Measurements from ENCODE around the gene SLC4A1. TPM values are rescaled to one million over a fixed set of nuclear protein-coding genes. Genes with fewer than 3 reads are reported as not detected.

Gene SLC4A1
- total and polyA plus RNA-seq, 4 donors, result 0.14 to 1,478 TPM; not detected in 2

DNA sequence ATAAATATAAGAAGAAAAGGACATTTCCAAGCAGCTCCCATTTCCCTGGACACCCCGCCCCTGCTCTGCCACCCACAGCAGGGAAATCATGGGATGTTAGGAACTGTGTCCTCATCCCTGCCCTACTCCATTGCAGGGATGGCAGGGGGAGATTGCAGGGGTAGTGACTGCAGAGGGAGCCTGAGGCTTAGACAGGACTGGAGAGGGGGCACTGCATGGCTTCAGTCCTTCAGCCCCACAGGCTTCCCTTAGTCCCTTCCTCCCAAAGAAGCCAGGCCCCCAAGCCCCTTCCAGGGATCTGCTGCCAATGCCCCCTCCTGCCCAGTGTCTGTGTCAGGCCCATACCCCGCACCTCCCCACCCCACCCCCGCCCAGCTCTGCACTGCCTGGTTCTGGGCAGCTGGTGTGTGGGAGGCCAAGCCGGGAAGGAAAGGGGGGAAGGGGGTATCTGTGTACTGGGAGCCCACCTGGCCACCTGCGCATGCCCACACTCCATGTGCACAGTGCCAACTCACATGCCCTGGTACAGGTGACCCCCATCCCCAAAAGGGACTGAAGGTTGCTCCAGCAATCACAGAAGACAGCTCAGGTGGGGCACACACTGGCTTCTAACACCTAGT is 43.7 kb upstream of the SLC4A1 start:
- H3K36me3 ChIP-seq (ENCODE audit: control insufficient read depth in 4 of 4, insufficient read depth in 3 of 4, low read depth in 1 of 4, low read length in 3 of 4), result no peaks in the 10 kb centered on the region
- no peak overlapping the region for H3K9ac ChIP-seq (ENCODE audit: low read depth in 1 of 2, low read length in 2 of 2)
- H3K27ac ChIP-seq (ENCODE audit: low read depth in 1 of 2, low read length in 2 of 2), result no peak overlapping the region
- WGBS, result 72% methylated on average over 5 of the region's 5 CpGs
- peaks cover 5 to 15% (median 12%) of the 10 kb centered on the region in 4 donors for H3K4me1 ChIP-seq (ENCODE audit: control insufficient read depth in 4 of 4, insufficient read depth in 4 of 4, low read length in 3 of 4)
- no peak for TF ChIP-seq HNF4A (conservative IDR thresholded peaks at IDR 0.05)
- no peak for TF ChIP-seq TAF1 (conservative IDR thresholded peaks at IDR 0.05)
- no peak for TF ChIP-seq FOXA1 (IDR thresholded peaks at IDR 0.05)
- TF ChIP-seq FOXA2 (IDR thresholded peaks at IDR 0.05), result no peak
- no peak for TF ChIP-seq GABPA (IDR thresholded peaks at IDR 0.05 in 1 of 2, conservative IDR thresholded peaks at IDR 0.05 in 1 of 2)
- TF ChIP-seq, protein P1, sequence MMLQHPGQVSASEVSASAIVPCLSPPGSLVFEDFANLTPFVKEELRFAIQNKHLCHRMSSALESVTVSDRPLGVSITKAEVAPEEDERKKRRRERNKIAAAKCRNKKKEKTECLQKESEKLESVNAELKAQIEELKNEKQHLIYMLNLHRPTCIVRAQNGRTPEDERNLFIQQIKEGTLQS (IDR thresholded peaks at IDR 0.05), result no peak
- no peaks in the 10 kb centered on the region for H3K9me3 ChIP-seq (ENCODE audit: control insufficient read depth in 4 of 4, low read length in 3 of 4)
- no peak for DNase-seq (ENCODE audit: low spot score)
- H3K4me3 ChIP-seq (ENCODE audit: low read depth in 1 of 3, low read length in 3 of 3), result no peak overlapping the region
- peaks cover 0 to 9% (median 5%) of the 10 kb centered on the region in 4 donors for H3K27me3 ChIP-seq (ENCODE audit: control insufficient read depth in 4 of 4, insufficient read depth in 4 of 4, low read length in 3 of 4)

DNA sequence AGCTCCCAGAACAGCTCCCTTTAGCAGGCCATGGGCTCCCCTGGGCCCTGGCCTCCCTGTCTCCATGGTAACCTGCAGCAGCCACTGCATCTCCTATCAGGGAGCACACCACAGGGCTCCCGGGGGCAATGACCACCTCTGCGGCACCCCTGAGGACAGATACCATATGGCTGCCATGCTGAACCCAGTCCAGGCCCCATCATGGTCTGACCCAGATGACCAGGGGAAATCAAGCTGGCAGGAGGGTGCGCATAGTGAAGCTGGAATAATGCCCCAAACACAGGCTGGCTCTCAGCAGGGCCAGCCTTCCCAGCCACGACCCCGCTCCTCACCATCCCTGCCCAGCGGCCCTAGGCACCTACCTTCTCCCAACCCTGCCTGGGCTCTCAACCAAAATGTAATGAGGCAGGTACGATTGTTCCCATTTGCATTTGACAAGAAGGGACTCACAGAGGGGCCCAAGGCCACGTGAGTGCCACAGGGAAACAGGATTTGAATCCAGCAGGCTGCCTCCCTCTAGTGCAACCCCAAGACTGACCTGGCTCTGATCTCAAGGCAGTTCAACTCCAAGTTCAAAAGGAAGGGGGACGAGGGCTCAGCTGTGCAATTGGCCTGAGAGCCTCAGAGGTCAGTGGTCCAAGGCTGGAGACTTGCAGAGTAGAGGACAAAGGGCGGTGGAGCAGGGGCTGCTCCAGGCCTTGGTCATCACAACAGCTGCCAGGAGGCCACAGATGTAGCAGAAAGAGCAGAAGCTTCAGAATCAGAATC is 42.9 kb upstream of the SLC4A1 start:
- no peak for DNase-seq (ENCODE audit: low spot score)
- Histone ChIP-seq H3K36me3 (ENCODE audit: control insufficient read depth in 4 of 4, insufficient read depth in 3 of 4, low read depth in 1 of 4, low read length in 3 of 4) (no peaks in the 10 kb centered on the region), H3K9ac (ENCODE audit: low read depth in 1 of 2, low read length in 2 of 2) (no peak overlapping the region), H3K4me1 (ENCODE audit: control insufficient read depth in 4 of 4, insufficient read depth in 4 of 4, low read length in 3 of 4) (peaks cover 5 to 15% (median 12%) of the 10 kb centered on the region in 4 donors), H3K4me3 (ENCODE audit: low read depth in 1 of 3, low read length in 3 of 3) (no peak overlapping the region), H3K9me3 (ENCODE audit: control insufficient read depth in 4 of 4, low read length in 3 of 4) (no peaks in the 10 kb centered on the region), H3K27me3 (ENCODE audit: control insufficient read depth in 4 of 4, insufficient read depth in 4 of 4, low read length in 3 of 4) (peaks cover 0 to 9% (median 5%) of the 10 kb centered on the region in 4 donors), H3K27ac (ENCODE audit: low read depth in 1 of 2, low read length in 2 of 2) (no peak overlapping the region)
- WGBS, result 84% methylated on average over 10 of the region's 10 CpGs
- TF ChIP-seq, protein P2, sequence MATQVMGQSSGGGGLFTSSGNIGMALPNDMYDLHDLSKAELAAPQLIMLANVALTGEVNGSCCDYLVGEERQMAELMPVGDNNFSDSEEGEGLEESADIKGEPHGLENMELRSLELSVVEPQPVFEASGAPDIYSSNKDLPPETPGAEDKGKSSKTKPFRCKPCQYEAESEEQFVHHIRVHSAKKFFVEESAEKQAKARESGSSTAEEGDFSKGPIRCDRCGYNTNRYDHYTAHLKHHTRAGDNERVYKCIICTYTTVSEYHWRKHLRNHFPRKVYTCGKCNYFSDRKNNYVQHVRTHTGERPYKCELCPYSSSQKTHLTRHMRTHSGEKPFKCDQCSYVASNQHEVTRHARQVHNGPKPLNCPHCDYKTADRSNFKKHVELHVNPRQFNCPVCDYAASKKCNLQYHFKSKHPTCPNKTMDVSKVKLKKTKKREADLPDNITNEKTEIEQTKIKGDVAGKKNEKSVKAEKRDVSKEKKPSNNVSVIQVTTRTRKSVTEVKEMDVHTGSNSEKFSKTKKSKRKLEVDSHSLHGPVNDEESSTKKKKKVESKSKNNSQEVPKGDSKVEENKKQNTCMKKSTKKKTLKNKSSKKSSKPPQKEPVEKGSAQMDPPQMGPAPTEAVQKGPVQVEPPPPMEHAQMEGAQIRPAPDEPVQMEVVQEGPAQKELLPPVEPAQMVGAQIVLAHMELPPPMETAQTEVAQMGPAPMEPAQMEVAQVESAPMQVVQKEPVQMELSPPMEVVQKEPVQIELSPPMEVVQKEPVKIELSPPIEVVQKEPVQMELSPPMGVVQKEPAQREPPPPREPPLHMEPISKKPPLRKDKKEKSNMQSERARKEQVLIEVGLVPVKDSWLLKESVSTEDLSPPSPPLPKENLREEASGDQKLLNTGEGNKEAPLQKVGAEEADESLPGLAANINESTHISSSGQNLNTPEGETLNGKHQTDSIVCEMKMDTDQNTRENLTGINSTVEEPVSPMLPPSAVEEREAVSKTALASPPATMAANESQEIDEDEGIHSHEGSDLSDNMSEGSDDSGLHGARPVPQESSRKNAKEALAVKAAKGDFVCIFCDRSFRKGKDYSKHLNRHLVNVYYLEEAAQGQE (IDR thresholded peaks at IDR 0.05), result no peak
- TF ChIP-seq EGR1 (IDR thresholded peaks at IDR 0.05; ENCODE audit: low read depth in 2 of 2) (no peak), TAF1 (conservative IDR thresholded peaks at IDR 0.05) (no peak)

DNA sequence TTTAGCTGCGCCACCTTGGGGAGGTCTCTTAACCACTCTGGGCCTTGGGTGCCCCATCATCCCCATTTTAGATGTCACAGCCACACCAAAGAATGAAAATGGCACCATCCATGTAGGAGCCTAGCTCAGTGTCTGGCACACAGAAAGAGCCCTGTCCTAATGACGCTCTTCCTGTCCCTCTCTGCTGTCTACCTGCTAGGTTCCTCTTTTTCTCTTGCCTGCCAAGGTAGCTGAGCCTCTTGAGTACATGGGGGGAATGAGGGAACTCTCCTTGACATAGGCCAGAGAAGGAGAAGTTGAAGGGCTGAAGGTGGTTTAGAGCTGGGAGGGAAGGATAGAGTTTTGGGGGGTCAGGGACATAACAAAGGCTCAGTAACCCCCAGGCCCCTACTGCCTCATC is 42.3 kb upstream of the SLC4A1 start:
- 94% methylated on average over 2 of the region's 2 CpGs for WGBS
- Histone ChIP-seq H3K9me3 (ENCODE audit: control insufficient read depth in 4 of 4, low read length in 3 of 4) (no peaks in the 10 kb centered on the region), H3K9ac (ENCODE audit: low read depth in 1 of 2, low read length in 2 of 2) (no peak overlapping the region), H3K27me3 (ENCODE audit: control insufficient read depth in 4 of 4, insufficient read depth in 4 of 4, low read length in 3 of 4) (peaks cover 0 to 9% (median 3%) of the 10 kb centered on the region in 4 donors), H3K4me1 (ENCODE audit: control insufficient read depth in 4 of 4, insufficient read depth in 4 of 4, low read length in 3 of 4) (peaks cover 5 to 15% (median 12%) of the 10 kb centered on the region in 4 donors), H3K4me3 (ENCODE audit: low read depth in 1 of 3, low read length in 3 of 3) (no peak overlapping the region), H3K27ac (ENCODE audit: low read depth in 1 of 2, low read length in 2 of 2) (no peak overlapping the region), H3K36me3 (ENCODE audit: control insufficient read depth in 4 of 4, insufficient read depth in 3 of 4, low read depth in 1 of 4, low read length in 3 of 4) (no peaks in the 10 kb centered on the region)
- no peak for DNase-seq (ENCODE audit: low spot score)
- TF ChIP-seq, protein P3, sequence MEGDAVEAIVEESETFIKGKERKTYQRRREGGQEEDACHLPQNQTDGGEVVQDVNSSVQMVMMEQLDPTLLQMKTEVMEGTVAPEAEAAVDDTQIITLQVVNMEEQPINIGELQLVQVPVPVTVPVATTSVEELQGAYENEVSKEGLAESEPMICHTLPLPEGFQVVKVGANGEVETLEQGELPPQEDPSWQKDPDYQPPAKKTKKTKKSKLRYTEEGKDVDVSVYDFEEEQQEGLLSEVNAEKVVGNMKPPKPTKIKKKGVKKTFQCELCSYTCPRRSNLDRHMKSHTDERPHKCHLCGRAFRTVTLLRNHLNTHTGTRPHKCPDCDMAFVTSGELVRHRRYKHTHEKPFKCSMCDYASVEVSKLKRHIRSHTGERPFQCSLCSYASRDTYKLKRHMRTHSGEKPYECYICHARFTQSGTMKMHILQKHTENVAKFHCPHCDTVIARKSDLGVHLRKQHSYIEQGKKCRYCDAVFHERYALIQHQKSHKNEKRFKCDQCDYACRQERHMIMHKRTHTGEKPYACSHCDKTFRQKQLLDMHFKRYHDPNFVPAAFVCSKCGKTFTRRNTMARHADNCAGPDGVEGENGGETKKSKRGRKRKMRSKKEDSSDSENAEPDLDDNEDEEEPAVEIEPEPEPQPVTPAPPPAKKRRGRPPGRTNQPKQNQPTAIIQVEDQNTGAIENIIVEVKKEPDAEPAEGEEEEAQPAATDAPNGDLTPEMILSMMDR (IDR thresholded peaks at IDR 0.05; ENCODE audit: low read depth, low read length, missing input control), result no peak
- TF ChIP-seq HNF4G (IDR thresholded peaks at IDR 0.05) (no peak), HNF4A (conservative IDR thresholded peaks at IDR 0.05) (no peak), TAF1 (conservative IDR thresholded peaks at IDR 0.05) (no peak), FOXA2 (IDR thresholded peaks at IDR 0.05) (no peak)
- TF ChIP-seq, protein P1 (IDR thresholded peaks at IDR 0.05), result no peak
- TF ChIP-seq, protein P4, sequence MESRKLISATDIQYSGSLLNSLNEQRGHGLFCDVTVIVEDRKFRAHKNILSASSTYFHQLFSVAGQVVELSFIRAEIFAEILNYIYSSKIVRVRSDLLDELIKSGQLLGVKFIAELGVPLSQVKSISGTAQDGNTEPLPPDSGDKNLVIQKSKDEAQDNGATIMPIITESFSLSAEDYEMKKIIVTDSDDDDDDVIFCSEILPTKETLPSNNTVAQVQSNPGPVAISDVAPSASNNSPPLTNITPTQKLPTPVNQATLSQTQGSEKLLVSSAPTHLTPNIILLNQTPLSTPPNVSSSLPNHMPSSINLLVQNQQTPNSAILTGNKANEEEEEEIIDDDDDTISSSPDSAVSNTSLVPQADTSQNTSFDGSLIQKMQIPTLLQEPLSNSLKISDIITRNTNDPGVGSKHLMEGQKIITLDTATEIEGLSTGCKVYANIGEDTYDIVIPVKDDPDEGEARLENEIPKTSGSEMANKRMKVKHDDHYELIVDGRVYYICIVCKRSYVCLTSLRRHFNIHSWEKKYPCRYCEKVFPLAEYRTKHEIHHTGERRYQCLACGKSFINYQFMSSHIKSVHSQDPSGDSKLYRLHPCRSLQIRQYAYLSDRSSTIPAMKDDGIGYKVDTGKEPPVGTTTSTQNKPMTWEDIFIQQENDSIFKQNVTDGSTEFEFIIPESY (IDR thresholded peaks at IDR 0.05), result no peak

Measured in liver (tissue), 9 donors.